Measurements from ENCODE around the gene PYROXD2.

GRCh38 chr10:98411166-98411565 is 3.8 kb downstream of the PYROXD2 start:
- TF ChIP-seq POLR2AphosphoS5 (IDR thresholded peaks at IDR 0.05) (no peak), CTCF (IDR thresholded peaks at IDR 0.05; ENCODE audit: poor library complexity, severe bottlenecking) (no peak), SMC3 (conservative IDR thresholded peaks at IDR 0.05; ENCODE audit: poor library complexity) (no peak), REST (IDR thresholded peaks at IDR 0.05; ENCODE audit: borderline replicate concordance) (no peak), EZH2 (IDR thresholded peaks at IDR 0.05; ENCODE audit: borderline replicate concordance, insufficient read depth, low read length, poor library complexity, severe bottlenecking) (no peak), MXI1 (conservative IDR thresholded peaks at IDR 0.05; ENCODE audit: poor library complexity, severe bottlenecking) (no peak), RAD21 (conservative IDR thresholded peaks at IDR 0.05) (no peak), EP300 (conservative IDR thresholded peaks at IDR 0.05; ENCODE audit: poor library complexity, severe bottlenecking) (no peak)

Measured in neural cell (in vitro differentiated cells).